WTC11 (cell line): ENCODE results near the gene CEBPA. TPM values are rescaled to one million over a fixed set of nuclear protein-coding genes. Genes with fewer than 3 reads are reported as not detected.

Source experiments
- ATAC-seq: fragments of 200-7000 bp; cut with Tn5 transposase; 2 replicates; pipeline ENCODE4 v1.10.0; 2021; ENCODE audit warnings: mild to moderate bottlenecking, moderate library complexity
- CTCF ChIA-PET: fragments of 300-600 bp; sonication (Branson Sonifier 250); formaldehyde crosslinking; loops from one replicate; lab custom pipeline; 2021; ENCODE audit warnings: antibody characterized with exemption; lab: Charles Lee
- POLR2A ChIA-PET: fragments of 350-600 bp; sonication (Branson Sonifier 250); formaldehyde crosslinking; loops from one replicate; lab custom pipeline; 2021; ENCODE audit warnings: antibody characterized with exemption; lab: Charles Lee
- DNase-seq: peaks from one replicate; pipeline ENCODE4 v3.0.0; 2021; ENCODE audit warnings: low spot score
- H3K27ac Mint-ChIP-seq: 2 replicates; pipeline ENCODE4 v1.8.0; 2021; ENCODE audit warnings: mixed read lengths
- H3K27me3 Mint-ChIP-seq: 2 replicates; pipeline ENCODE4 v1.8.0; 2021; ENCODE audit warnings: low read depth, mild to moderate bottlenecking, moderate library complexity, mixed read lengths
- H3K36me3 Mint-ChIP-seq: 2 replicates; pipeline ENCODE4 v1.8.0; 2021; ENCODE audit warnings: mixed read lengths
- H3K4me1 Mint-ChIP-seq: 2 replicates; pipeline ENCODE4 v1.8.0; 2022; ENCODE audit warnings: mixed read lengths
- H3K4me3 Mint-ChIP-seq: 2 replicates; pipeline ENCODE4 v1.8.0; 2021; ENCODE audit warnings: mild to moderate bottlenecking, moderate library complexity, mixed read lengths
- H3K9me3 Mint-ChIP-seq: 2 replicates; pipeline ENCODE4 v1.8.0; 2021; ENCODE audit warnings: mixed read lengths
- AR ChIP-seq: fragments of 250-450 bp; sonication (Bioruptor Pico); IDR thresholded peaks from 2 replicates; pipeline ENCODE4 v1.9.0; 2021; ENCODE audit warnings: mild to moderate bottlenecking
- ATF1 ChIP-seq: sonication (generic); formaldehyde crosslinking; IDR thresholded peaks from 2 replicates; pipeline ENCODE4 v1.8.1; 2023; ENCODE audit warnings: mild to moderate bottlenecking, moderate library complexity, missing genetic modification reagents
- ELF4 ChIP-seq: sonication (generic); formaldehyde crosslinking; IDR thresholded peaks from 2 replicates; pipeline ENCODE4 v1.8.1; 2022; ENCODE audit warnings: low read depth, mild to moderate bottlenecking, moderate library complexity, missing genetic modification reagents
- GTF2I ChIP-seq: fragments of 250-450 bp; sonication (Bioruptor Pico); conservative IDR thresholded peaks from 2 replicates; pipeline ENCODE4 v1.4.0; 2021; ENCODE audit warnings: mild to moderate bottlenecking
- MAX ChIP-seq: sonication (generic); formaldehyde crosslinking; IDR thresholded peaks from 2 replicates; pipeline ENCODE4 v1.8.0; 2022; ENCODE audit warnings: mild to moderate bottlenecking, missing genetic modification reagents
- MYBL2 ChIP-seq: sonication (generic); formaldehyde crosslinking; IDR thresholded peaks from 2 replicates; pipeline ENCODE4 v1.8.1; 2023; ENCODE audit warnings: mild to moderate bottlenecking, moderate library complexity, missing genetic modification reagents
- NR3C1 ChIP-seq: sonication (generic); formaldehyde crosslinking; conservative IDR thresholded peaks from 2 replicates; pipeline ENCODE4 v1.8.1; 2023; ENCODE audit warnings: low read depth, mild to moderate bottlenecking, missing genetic modification reagents
- ZNF121 ChIP-seq: sonication (generic); formaldehyde crosslinking; IDR thresholded peaks from 2 replicates; pipeline ENCODE4 v1.8.0; 2023; ENCODE audit warnings: missing genetic modification reagents
- ZNF232 ChIP-seq: sonication (generic); formaldehyde crosslinking; IDR thresholded peaks from 2 replicates; pipeline ENCODE4 v1.8.0; 2022; ENCODE audit warnings: mild to moderate bottlenecking, missing genetic modification reagents
- ZNF281 ChIP-seq: sonication (generic); formaldehyde crosslinking; IDR thresholded peaks from 2 replicates; pipeline ENCODE4 v1.8.0; 2023; ENCODE audit warnings: mild to moderate bottlenecking, missing genetic modification reagents
- ZNF423 ChIP-seq: fragments of 250-450 bp; sonication (Bioruptor Pico); IDR thresholded peaks from 2 replicates; pipeline ENCODE4 v2.1.2; 2022; ENCODE audit warnings: mild to moderate bottlenecking, moderate library complexity
- ZNF671 ChIP-seq: fragments of 250-450 bp; sonication (Bioruptor Pico); IDR thresholded peaks from 2 replicates; pipeline ENCODE4 v1.8.0; 2021; ENCODE audit warnings: mild to moderate bottlenecking
- ZSCAN18 ChIP-seq: fragments of 250-450 bp; sonication (Bioruptor Pico); IDR thresholded peaks from 2 replicates; pipeline ENCODE4 v2.1.2; 2022; ENCODE audit warnings: mild to moderate bottlenecking, moderate library complexity
- total RNA-seq: library from RNA; stranded (reverse); gene quantifications from 3 replicates; pipeline ENCODE4 v1.2.3, GENCODE V29; 2021
- TF ChIP-seq, protein P1 (sequence below): sonication (generic); formaldehyde crosslinking; IDR thresholded peaks from 2 replicates; pipeline ENCODE4 v1.8.0; 2022; ENCODE audit warnings: mild to moderate bottlenecking, missing genetic modification reagents
- TF ChIP-seq, protein P2 (sequence below): sonication (generic); formaldehyde crosslinking; IDR thresholded peaks from 2 replicates; pipeline ENCODE4 v1.8.1; 2022; ENCODE audit warnings: low read depth, missing genetic modification reagents, borderline replicate concordance
- TF ChIP-seq, protein P3 (sequence below): sonication (generic); formaldehyde crosslinking; IDR thresholded peaks from 2 replicates; pipeline ENCODE4 v1.8.1; 2022; ENCODE audit warnings: missing genetic modification reagents, borderline replicate concordance
- TF ChIP-seq, protein P4 (sequence below): sonication (generic); formaldehyde crosslinking; IDR thresholded peaks from 2 replicates; pipeline ENCODE4 v1.8.1; 2023; ENCODE audit warnings: mild to moderate bottlenecking, missing genetic modification reagents

CEBPA gene
- total RNA-seq, 1 experiment from 2014 or later = 5.6 TPM

DNA sequence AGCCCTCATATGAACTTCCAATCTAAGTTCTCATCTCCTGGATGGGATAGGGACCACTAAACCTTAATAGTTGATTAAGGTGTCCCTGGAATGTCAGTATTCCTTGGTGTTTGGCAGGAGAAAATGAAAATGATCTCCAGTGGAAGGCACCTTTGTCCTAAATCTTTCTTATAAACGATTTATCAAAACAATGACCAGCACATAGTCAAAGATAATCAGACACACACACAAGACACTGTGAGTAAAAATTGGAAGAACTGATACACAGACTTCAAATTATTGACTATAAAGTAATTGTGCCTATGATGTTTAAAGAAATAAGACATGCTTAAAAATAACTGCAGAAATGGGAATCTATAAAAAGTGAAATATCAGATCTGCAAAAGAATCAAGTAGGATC lies 13.7 kb downstream of the CEBPA start:
- peaks cover 6% of the 10 kb centered on the region; the same call in 1 of the 2 replicates for H3K36me3 Mint-ChIP-seq
- ATAC-seq (no peak), DNase-seq (no peak)
- H3K9me3 Mint-ChIP-seq = peaks cover 25% of the 10 kb centered on the region
- ChIA-PET CTCF (no interaction called here), POLR2A (no interaction called here)
- no peak overlapping the region for H3K27ac Mint-ChIP-seq
- no peak overlapping the region for H3K4me3 Mint-ChIP-seq
- TF ChIP-seq, protein P1, sequence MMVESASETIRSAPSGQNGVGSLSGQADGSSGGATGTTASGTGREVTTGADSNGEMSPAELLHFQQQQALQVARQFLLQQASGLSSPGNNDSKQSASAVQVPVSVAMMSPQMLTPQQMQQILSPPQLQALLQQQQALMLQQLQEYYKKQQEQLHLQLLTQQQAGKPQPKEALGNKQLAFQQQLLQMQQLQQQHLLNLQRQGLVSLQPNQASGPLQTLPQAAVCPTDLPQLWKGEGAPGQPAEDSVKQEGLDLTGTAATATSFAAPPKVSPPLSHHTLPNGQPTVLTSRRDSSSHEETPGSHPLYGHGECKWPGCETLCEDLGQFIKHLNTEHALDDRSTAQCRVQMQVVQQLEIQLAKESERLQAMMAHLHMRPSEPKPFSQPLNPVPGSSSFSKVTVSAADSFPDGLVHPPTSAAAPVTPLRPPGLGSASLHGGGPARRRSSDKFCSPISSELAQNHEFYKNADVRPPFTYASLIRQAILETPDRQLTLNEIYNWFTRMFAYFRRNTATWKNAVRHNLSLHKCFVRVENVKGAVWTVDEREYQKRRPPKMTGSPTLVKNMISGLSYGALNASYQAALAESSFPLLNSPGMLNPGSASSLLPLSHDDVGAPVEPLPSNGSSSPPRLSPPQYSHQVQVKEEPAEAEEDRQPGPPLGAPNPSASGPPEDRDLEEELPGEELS = no peak
- TF ChIP-seq, all 79 proteins: peak for 0
- peaks cover 6% of the 10 kb centered on the region for H3K27me3 Mint-ChIP-seq
- peaks cover 19% of the 10 kb centered on the region for H3K4me1 Mint-ChIP-seq

- CTCF ChIA-PET = no interaction called here
- Mint-ChIP-seq H3K27ac (no peak overlapping the region), H3K4me1 (peaks cover 16% of the 10 kb centered on the region), H3K27me3 (peaks cover 6% of the 10 kb centered on the region), H3K4me3 (no peak overlapping the region), H3K36me3 (peaks cover 6% of the 10 kb centered on the region; the same call in 1 of the 2 replicates), H3K9me3 (peaks cover 25% of the 10 kb centered on the region)
- POLR2A ChIA-PET = no interaction called here
- DNase-seq = no peak
- TF ChIP-seq MYBL2 (CRISPR knock-in tag) (no peak), ZNF423 (CRISPR knock-in tag) (no peak), ZNF232 (CRISPR knock-in tag) (no peak), ZNF121 (no peak), GTF2I (CRISPR knock-in tag) (no peak), ZNF281 (CRISPR knock-in tag) (no peak), ZSCAN18 (CRISPR knock-in tag) (no peak), ATF1 (no peak), ELF4 (no peak), NR3C1 (CRISPR knock-in tag) (no peak), ZNF671 (CRISPR knock-in tag) (no peak), MAX (CRISPR knock-in tag) (no peak), AR (CRISPR knock-in tag) (no peak)
- TF ChIP-seq, protein P2, sequence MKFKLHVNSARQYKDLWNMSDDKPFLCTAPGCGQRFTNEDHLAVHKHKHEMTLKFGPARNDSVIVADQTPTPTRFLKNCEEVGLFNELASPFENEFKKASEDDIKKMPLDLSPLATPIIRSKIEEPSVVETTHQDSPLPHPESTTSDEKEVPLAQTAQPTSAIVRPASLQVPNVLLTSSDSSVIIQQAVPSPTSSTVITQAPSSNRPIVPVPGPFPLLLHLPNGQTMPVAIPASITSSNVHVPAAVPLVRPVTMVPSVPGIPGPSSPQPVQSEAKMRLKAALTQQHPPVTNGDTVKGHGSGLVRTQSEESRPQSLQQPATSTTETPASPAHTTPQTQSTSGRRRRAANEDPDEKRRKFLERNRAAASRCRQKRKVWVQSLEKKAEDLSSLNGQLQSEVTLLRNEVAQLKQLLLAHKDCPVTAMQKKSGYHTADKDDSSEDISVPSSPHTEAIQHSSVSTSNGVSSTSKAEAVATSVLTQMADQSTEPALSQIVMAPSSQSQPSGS (CRISPR knock-in tag) = no peak
- TF ChIP-seq, protein P3, sequence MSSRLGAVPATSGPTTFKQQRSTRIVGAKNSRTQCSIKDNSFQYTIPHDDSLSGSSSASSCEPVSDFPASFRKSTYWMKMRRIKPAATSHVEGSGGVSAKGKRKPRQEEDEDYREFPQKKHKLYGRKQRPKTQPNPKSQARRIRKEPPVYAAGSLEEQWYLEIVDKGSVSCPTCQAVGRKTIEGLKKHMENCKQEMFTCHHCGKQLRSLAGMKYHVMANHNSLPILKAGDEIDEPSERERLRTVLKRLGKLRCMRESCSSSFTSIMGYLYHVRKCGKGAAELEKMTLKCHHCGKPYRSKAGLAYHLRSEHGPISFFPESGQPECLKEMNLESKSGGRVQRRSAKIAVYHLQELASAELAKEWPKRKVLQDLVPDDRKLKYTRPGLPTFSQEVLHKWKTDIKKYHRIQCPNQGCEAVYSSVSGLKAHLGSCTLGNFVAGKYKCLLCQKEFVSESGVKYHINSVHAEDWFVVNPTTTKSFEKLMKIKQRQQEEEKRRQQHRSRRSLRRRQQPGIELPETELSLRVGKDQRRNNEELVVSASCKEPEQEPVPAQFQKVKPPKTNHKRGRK (CRISPR knock-in tag) = no peak
- TF ChIP-seq, protein P4, sequence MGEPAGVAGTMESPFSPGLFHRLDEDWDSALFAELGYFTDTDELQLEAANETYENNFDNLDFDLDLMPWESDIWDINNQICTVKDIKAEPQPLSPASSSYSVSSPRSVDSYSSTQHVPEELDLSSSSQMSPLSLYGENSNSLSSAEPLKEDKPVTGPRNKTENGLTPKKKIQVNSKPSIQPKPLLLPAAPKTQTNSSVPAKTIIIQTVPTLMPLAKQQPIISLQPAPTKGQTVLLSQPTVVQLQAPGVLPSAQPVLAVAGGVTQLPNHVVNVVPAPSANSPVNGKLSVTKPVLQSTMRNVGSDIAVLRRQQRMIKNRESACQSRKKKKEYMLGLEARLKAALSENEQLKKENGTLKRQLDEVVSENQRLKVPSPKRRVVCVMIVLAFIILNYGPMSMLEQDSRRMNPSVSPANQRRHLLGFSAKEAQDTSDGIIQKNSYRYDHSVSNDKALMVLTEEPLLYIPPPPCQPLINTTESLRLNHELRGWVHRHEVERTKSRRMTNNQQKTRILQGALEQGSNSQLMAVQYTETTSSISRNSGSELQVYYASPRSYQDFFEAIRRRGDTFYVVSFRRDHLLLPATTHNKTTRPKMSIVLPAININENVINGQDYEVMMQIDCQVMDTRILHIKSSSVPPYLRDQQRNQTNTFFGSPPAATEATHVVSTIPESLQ (CRISPR knock-in tag) = no peak
- no peak for ATAC-seq
Observed at GRCh38 chr19:33287927-33288326, 14.4 kb downstream of the CEBPA start.
